ENCODE data around the gene LMBRD2.
"Not testable (repeated sequence)": the region's sequence is repeated elsewhere in the genome, so short reads cannot be mapped to it uniquely, and the experiment has no call there.

The LMBRD2 gene

DNA sequence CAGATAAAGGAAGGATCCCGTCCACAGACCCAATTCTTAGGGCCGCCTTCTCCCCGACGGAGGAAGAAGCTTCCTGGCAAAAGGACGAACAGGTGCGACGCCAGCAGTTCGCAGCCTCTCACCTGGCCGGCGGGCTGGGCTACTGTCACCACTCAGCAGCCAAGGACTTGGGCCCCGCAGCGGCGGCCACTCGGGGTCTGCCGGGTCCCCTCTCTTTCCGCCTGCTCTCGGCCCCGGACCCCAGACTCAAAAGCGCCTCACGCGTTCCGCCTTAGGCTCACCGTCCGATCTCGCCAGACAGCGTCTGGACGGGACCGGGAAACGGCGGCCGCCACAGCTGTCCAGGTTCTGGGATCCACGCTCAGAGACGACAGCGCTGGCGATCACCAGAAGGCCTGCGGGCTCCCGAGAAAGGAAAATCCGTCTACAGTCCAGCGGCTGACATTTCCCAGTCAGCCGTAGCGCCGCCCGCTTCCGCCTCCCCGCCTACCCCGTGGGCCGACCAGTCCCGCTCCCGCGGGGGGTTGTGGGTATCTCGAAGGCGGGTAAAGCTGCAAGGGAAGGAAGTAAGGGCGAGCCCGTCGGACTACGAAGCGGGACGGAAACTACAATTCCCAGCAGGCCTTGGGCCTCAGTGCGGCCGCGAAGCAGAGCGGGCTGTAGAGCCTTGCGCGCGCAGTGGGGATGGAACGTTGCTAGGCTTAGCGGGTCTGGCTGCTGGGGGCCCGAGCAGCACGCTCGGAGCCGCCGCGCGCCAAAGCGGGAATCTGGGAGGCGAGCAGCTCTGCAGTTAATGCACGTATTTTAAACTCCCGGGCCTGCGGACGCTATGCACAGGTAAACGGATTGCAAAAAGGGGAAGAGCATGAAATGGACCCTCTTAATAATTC lies at the start of gene LMBRD2, which contains the start of gene SKP2:
TSS of gene LMBRD2 (minus strand) at position 454 of the 890 bp plus-strand sequence. CDS start 8,538 bp downstream, outside the sequence.
TSS of gene SKP2 (plus strand) at position 678 of the 890 bp plus-strand sequence. CDS start at position 830, 152 bp downstream.
- peak within 1 kb of the TSS; percentile 80 for H3K4me3 ChIP-seq (ENCODE audit: control insufficient read depth, low read depth, low read length)
- TF ChIP-seq, protein P1, sequence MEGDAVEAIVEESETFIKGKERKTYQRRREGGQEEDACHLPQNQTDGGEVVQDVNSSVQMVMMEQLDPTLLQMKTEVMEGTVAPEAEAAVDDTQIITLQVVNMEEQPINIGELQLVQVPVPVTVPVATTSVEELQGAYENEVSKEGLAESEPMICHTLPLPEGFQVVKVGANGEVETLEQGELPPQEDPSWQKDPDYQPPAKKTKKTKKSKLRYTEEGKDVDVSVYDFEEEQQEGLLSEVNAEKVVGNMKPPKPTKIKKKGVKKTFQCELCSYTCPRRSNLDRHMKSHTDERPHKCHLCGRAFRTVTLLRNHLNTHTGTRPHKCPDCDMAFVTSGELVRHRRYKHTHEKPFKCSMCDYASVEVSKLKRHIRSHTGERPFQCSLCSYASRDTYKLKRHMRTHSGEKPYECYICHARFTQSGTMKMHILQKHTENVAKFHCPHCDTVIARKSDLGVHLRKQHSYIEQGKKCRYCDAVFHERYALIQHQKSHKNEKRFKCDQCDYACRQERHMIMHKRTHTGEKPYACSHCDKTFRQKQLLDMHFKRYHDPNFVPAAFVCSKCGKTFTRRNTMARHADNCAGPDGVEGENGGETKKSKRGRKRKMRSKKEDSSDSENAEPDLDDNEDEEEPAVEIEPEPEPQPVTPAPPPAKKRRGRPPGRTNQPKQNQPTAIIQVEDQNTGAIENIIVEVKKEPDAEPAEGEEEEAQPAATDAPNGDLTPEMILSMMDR (conservative IDR thresholded peaks at IDR 0.05; ENCODE audit: control insufficient read depth, insufficient read depth, low read depth, low read length), result no peak
- peak; percentile 97 for DNase-seq (ENCODE audit: low read depth)

DNA sequence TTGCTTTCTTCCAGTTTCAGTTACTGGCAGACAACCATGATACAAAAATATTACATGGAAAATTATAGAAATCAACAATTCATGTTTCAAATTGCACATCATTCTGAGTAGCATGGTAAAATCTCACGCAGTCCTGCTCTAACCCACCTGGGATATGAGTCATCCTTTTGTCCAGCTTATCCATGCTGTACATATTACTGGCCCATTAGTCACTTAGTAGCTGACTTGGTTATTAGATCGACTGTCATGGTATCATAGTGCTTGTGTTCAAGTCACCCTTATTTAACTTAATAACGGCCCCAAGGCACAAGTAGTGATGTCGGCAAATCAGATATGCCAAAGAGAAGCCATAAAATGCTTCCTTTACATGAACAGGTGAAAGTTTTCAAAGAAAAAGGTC lies 48.8 kb upstream of the LMBRD2 start:
- TF ChIP-seq, protein P1 (conservative IDR thresholded peaks at IDR 0.05; ENCODE audit: control insufficient read depth, insufficient read depth, low read depth, low read length), result no peak
- DNase-seq (ENCODE audit: low read depth), result peak; percentile 87
- H3K4me3 ChIP-seq (ENCODE audit: control insufficient read depth, low read depth, low read length), result no peak overlapping the region

DNA sequence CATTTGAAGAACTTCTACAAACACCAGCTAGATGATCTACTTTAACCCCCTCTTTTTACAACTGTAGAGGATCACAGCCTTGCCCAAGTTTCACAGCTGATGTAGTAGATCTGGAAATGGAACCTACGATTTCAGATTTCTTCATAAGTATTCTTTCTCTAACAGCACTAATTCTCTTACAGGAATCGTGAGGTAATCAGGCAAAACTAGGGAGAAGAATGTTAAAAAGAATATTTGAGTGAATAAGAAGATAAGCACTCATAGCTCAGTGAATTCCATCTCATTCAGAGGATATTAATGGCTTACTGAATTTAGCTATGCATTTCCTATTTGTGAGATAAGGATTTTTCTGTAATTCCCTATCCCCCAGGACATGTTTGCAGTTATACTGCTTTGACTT lies 47.9 kb upstream of the LMBRD2 start:
- TF ChIP-seq, protein P1 (conservative IDR thresholded peaks at IDR 0.05; ENCODE audit: control insufficient read depth, insufficient read depth, low read depth, low read length), result no peak
- DNase-seq (ENCODE audit: low read depth), result no peak
- no peak overlapping the region for H3K4me3 ChIP-seq (ENCODE audit: control insufficient read depth, low read depth, low read length)

DNA sequence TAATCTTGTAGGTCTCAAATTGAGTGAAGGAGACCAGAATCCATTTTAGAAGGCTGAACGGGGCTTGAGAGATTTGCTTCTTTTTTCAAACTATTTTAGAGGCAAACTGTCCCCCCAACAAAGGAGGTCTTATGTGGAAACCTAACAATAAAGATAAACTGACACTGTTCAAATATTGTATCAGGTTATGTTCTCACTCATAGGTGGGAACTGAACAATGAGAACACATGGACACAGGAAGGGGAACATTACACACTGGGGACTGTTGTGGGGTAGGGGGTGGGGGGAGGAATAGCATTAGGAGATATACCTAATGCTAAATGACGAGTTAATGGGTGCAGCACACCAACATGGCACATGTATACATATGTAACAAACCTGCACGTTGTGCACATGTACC lies 47.1 kb upstream of the LMBRD2 start:
- not testable (repeated sequence) for H3K4me3 ChIP-seq (ENCODE audit: control insufficient read depth, low read depth, low read length); DNase-seq (ENCODE audit: low read depth)

DNA sequence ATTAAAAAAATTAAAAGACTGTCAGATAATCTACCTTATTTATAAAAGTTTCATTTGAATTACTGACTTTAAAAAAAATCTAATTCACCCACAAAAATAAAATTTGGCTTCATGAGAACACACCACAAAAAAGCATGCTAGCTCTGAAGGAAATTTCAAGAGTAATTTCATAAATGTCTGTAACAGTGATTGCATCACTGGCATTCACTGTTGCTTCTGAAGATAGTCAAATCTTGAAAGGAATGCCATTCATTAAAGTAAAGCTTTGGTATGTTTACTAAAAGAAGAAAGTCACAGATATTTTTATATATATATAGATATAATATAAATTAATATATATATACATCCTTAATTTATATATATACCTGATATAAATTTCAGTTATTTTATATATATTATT lies 46.6 kb upstream of the LMBRD2 start:
- DNase-seq (ENCODE audit: low read depth), result no peak
- H3K4me3 ChIP-seq (ENCODE audit: control insufficient read depth, low read depth, low read length), result no peak overlapping the region
- TF ChIP-seq, protein P1 (conservative IDR thresholded peaks at IDR 0.05; ENCODE audit: control insufficient read depth, insufficient read depth, low read depth, low read length), result no peak

DNA sequence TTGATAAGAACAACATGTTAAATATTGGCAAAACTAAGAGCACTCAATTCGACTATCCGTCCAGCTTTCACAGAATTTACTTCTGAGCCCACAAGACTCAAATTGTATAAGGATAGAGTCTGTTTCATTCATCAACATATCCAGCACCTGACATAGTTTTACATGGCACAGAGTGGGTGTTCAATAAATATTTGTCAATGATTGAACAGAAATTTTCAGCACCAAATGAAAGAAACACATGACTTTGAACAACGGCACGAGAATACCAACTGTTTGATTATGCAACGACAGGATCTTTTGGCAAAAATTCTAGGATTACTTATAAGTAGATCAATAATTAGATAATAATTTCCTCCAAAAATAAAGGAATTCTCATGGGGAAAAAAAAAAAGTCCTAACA lies 42.1 kb upstream of the LMBRD2 start:
- no peak overlapping the region for H3K4me3 ChIP-seq (ENCODE audit: control insufficient read depth, low read depth, low read length)
- DNase-seq (ENCODE audit: low read depth), result no peak
- TF ChIP-seq, protein P1 (conservative IDR thresholded peaks at IDR 0.05; ENCODE audit: control insufficient read depth, insufficient read depth, low read depth, low read length), result no peak

DNA sequence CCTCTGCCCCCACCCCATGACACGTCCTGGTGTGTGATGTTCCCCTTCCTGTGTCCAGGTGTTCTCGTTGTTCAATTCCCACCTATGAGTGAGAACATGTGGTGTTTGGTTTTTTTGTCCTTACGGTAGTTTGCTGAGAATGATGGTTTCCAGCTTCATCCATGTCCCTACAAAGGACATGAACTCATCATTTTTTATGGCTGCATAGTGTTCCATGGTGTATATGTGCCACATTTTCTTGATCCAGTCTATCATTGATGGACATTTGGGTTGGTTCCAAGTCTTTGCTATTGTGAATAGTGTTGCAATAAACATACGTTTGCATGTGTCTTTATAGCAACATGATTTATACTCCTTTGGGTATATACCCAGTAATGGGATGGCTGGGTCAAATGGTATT lies 32.7 kb upstream of the LMBRD2 start:
- H3K4me3 ChIP-seq (ENCODE audit: control insufficient read depth, low read depth, low read length); DNase-seq (ENCODE audit: low read depth): not testable (repeated sequence)
